ENCODE data around the gene OOEP. TPM values are rescaled to one million over a fixed set of nuclear protein-coding genes. Genes with fewer than 3 reads are reported as not detected.

OOEP gene
- total and polyA plus RNA-seq, 2 of the 13 experiments (the other 11 are each of a cell fraction or from before 2014, with no cell fraction given), result not detected

- TF ChIP-seq, protein P1, sequence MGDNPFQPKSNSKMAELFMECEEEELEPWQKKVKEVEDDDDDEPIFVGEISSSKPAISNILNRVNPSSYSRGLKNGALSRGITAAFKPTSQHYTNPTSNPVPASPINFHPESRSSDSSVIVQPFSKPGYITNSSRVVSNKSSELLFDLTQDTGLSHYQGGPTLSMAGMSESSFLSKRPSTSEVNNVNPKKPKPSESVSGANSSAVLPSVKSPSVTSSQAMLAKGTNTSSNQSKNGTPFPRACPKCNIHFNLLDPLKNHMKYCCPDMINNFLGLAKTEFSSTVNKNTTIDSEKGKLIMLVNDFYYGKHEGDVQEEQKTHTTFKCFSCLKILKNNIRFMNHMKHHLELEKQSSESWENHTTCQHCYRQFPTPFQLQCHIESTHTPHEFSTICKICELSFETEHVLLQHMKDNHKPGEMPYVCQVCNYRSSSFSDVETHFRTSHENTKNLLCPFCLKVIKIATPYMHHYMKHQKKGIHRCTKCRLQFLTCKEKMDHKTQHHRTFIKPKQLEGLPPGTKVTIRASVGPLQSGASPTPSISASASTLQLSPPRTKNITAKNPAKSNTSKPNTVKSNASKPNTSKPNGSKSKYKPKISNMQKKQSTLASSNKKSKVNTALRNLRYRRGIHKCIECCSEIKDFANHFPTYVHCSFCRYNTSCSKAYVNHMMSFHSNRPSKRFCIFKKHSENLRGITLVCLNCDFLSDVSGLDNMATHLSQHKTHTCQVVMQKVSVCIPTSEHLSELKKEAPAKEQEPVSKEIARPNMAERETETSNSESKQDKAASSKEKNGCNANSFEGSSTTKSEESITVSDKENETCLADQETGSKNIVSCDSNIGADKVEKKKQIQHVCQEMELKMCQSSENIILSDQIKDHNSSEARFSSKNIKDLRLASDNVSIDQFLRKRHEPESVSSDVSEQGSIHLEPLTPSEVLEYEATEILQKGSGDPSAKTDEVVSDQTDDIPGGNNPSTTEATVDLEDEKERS (CRISPR knock-in tag; IDR thresholded peaks at IDR 0.05), result no peak
Measured at GRCh38 chr6:73362358-73362757, 7.3 kb downstream of the OOEP start, which contains the start of gene KHDC3L (continued).

DNA sequence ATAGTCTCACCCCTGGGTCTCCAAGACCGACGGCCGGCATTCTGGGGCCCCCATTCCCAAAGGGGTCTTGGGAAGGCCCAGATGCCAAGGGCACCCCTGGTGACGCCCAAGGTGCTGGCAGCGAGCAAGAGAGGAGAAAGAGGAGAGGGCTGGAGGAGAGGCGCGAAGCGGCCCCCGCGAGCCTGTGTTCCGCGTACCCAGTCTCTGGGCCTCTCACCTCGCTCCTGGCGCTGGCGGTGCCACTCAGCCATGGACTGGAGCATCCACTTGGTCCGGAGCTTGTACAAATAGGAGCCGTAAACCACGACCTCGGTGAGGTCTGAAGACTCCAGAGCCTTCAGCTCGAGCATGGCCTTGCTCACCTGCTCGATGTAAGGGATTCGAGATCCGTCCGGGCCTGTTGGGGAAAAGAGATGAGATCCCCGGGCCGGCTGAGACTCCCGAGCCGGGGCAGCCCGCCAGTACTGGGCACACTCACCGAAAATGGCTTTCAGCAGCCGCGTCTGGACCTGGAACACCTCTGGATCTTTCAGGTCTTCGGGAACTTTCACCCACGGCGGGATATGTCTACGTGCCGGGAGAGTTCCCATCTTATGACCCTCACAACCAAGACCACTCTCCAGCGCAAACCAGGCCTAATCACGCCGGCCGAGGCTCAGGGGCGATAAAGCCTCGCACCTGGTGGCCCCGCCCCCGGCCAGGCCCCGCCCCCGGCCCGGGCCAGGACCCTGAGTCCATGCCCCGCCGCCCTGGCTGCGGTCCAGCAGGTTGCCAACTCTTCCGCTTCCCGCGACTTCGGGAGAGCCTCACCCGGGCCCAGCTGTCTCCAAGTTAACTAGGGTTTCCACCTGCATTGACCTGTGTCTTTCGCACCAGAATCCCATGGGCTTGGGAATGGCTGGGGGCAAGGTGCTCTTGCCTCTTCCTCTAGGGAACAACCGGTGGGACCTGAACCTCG lies 15.8 kb downstream of the OOEP start, which contains the start of gene DPPA5:
TSS of gene DPPA5 (minus strand) at position 641 of the 958 bp plus-strand sequence. CDS start at position 590, 51 bp downstream.
- no TSS peak for BruUV-seq (replicated peaks)
- DNase-seq (ENCODE audit: low spot score), result no peak
- H3K4me2 ChIP-seq (ENCODE audit: low read depth, low read length), result no peak within 1 kb of the TSS
- H3K36me3 ChIP-seq (replicated peaks in 1 of 2; ENCODE audit: control insufficient read depth in 1 of 2, insufficient read depth in 2 of 2, low read length in 2 of 2), result no peaks in the 10 kb centered on the region
- no peak for ATAC-seq
- in situ Hi-C loops (cut with HindIII; ENCODE audit: extremely low pct_ligation_motif_present, low pct_unique_long_range_greater_than_20kb) (no loop called here), intact Hi-C loops (cut with micrococcal nuclease; ENCODE audit: unreplicated experiment) (no loop called here)
- no peak within 1 kb of the TSS for H2AFZ ChIP-seq (ENCODE audit: low read length)
- TF ChIP-seq ARNT (IDR thresholded peaks at IDR 0.05) (no peak), ZNF724P (CRISPR knock-in tag; IDR thresholded peaks at IDR 0.05; ENCODE audit: borderline replicate concordance) (no peak), TSC22D2 (CRISPR knock-in tag; IDR thresholded peaks at IDR 0.05; ENCODE audit: borderline replicate concordance) (no peak), ZSCAN21 (CRISPR knock-in tag; IDR thresholded peaks at IDR 0.05; ENCODE audit: borderline replicate concordance) (no peak), JUN (CRISPR knock-in tag; IDR thresholded peaks at IDR 0.05) (no peak), PITX1 (CRISPR knock-in tag; IDR thresholded peaks at IDR 0.05) (no peak), ZNF256 (CRISPR knock-in tag; conservative IDR thresholded peaks at IDR 0.05) (no peak), XBP1 (CRISPR knock-in tag; IDR thresholded peaks at IDR 0.05) (no peak), HCFC1 (IDR thresholded peaks at IDR 0.05; ENCODE audit: low read depth, low read length) (no peak), AKAP8 (CRISPR knock-in tag; IDR thresholded peaks at IDR 0.05) (no peak), TRIM22 (IDR thresholded peaks at IDR 0.05) (no peak), ZNF496 (CRISPR knock-in tag; IDR thresholded peaks at IDR 0.05; ENCODE audit: insufficient replicate concordance) (no peak), ZNF574 (CRISPR knock-in tag; IDR thresholded peaks at IDR 0.05) (no peak), NCOA5 (CRISPR knock-in tag; IDR thresholded peaks at IDR 0.05) (no peak), ASH2L (IDR thresholded peaks at IDR 0.05; ENCODE audit: insufficient read length, low read depth, low read length) (no peak)
- no peaks in the 10 kb centered on the region for H3K79me2 ChIP-seq (ENCODE audit: insufficient read depth, low read length)
- H4K20me1 ChIP-seq (ENCODE audit: insufficient read depth, low read length), result no peaks in the 10 kb centered on the region
- FAIRE-seq, result no peak
- no peak within 1 kb of the TSS for H3K4me3 ChIP-seq (replicated peaks in 1 of 3; ENCODE audit: insufficient read depth in 1 of 3, low read depth in 2 of 3, low read length in 3 of 3)
- H3K27me3 ChIP-seq (ENCODE audit: control insufficient read depth in 1 of 2, insufficient read depth in 2 of 2, low read length in 2 of 2), result peaks cover 0 to 13% of the 10 kb centered on the region in 2 experiments; a peak in 2 of 5 replicates
- 63% methylated on average over 37 of the region's 59 CpGs for WGBS (ENCODE audit: low lambda C conversion rate)
- POLR2A ChIA-PET, result no interaction called here
- no peak within 1 kb of the TSS for H3K27ac ChIP-seq (ENCODE audit: extremely low read length, insufficient read depth, low read length)
- H3K9me3 ChIP-seq (ENCODE audit: low read length), result no peaks in the 10 kb centered on the region
- H3K4me1 ChIP-seq (ENCODE audit: insufficient read depth, low read length), result no peaks in the 10 kb centered on the region
- no peak within 1 kb of the TSS for H3K9ac ChIP-seq (ENCODE audit: insufficient read depth, low read depth, low read length)
- CTCF ChIA-PET (ENCODE audit: low intra/inter-chr PET ratio, low total read pairs), result no interaction called here

Measured in HepG2 (cell line).